ENCODE measurements around the gene FAH. TPM values are rescaled to one million over a fixed set of nuclear protein-coding genes. Genes with fewer than 3 reads are reported as not detected.

Gene FAH
- total and polyA plus RNA-seq, 2 donors from 2014 or later: 34.7 to 121 TPM

DNA sequence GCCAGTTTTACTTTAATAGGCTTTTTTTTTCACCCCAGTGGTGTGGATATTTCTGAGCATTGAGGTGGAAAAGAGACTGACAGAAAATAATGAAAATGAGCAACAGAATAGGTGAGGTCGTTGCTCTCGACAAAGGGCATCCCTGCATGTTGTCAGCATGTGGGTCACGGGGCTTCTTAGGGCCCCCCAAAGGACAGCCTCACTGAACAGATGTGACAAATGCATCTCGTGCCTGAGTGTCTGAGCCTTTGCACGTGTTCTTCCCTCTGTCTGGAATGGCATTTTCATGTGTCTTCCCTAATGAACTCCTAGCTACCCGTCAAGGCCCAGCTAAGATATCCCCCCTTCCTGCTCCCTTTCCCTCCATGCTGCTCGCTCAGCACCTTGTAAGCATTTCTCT, 31.8 kb downstream of the FAH start:
- peaks cover 0 to 64% (median 35%) of the 10 kb centered on the region in 3 donors for H3K36me3 ChIP-seq (ENCODE audit: control insufficient read depth in 2 of 3, insufficient read depth in 3 of 3, low read length in 3 of 3)
- intact Hi-C loops (cut with DNase I): no loop called here
- H3K4me1 ChIP-seq (ENCODE audit: control insufficient read depth in 2 of 3, insufficient read depth in 2 of 3, low read depth in 1 of 3, low read length in 3 of 3): no peaks in the 10 kb centered on the region
- DNase-seq (no peak), FAIRE-seq (no peak)
- no peaks in the 10 kb centered on the region for H3K9me3 ChIP-seq (ENCODE audit: control insufficient read depth in 2 of 3, insufficient read depth in 1 of 3, low read length in 3 of 3)
- H3K9ac ChIP-seq (ENCODE audit: low read length in 3 of 3): no peak overlapping the region
- no peak overlapping the region for H3K27ac ChIP-seq (ENCODE audit: low read depth in 2 of 2, low read length in 2 of 2)
- TF ChIP-seq, protein P1, sequence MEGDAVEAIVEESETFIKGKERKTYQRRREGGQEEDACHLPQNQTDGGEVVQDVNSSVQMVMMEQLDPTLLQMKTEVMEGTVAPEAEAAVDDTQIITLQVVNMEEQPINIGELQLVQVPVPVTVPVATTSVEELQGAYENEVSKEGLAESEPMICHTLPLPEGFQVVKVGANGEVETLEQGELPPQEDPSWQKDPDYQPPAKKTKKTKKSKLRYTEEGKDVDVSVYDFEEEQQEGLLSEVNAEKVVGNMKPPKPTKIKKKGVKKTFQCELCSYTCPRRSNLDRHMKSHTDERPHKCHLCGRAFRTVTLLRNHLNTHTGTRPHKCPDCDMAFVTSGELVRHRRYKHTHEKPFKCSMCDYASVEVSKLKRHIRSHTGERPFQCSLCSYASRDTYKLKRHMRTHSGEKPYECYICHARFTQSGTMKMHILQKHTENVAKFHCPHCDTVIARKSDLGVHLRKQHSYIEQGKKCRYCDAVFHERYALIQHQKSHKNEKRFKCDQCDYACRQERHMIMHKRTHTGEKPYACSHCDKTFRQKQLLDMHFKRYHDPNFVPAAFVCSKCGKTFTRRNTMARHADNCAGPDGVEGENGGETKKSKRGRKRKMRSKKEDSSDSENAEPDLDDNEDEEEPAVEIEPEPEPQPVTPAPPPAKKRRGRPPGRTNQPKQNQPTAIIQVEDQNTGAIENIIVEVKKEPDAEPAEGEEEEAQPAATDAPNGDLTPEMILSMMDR (IDR thresholded peaks at IDR 0.05; ENCODE audit: borderline replicate concordance, extremely low read depth, insufficient read depth): no peak
- no peak overlapping the region for H3K4me3 ChIP-seq (ENCODE audit: low read length in 3 of 3)
- no peaks in the 10 kb centered on the region for H3K27me3 ChIP-seq (ENCODE audit: control insufficient read depth, insufficient read depth, low read length)

DNA sequence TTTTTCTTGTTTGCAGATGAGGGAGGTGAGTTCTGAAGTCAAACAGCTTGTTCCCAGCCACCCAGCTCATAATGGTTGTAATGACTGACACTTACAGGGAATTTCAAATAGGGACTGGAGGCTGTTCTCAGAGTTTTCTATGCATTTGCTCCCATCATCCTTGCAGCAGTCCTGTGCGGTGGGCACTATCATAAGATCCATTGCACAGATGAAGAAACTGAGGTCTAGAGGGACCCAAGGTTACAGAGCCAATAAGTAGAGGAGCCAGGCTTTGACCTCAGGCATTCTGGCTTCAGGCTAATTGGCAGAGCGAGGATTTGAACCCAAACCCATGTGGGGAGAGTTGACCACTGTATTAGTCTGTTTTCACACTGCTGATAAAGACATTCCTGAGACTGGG, 32.4 kb downstream of the FAH start:
- Histone ChIP-seq H3K36me3 (ENCODE audit: control insufficient read depth in 2 of 3, insufficient read depth in 3 of 3, low read length in 3 of 3) (peaks cover 0 to 63% (median 29%) of the 10 kb centered on the region in 3 donors), H3K27me3 (ENCODE audit: control insufficient read depth, insufficient read depth, low read length) (no peaks in the 10 kb centered on the region), H3K9ac (ENCODE audit: low read length in 3 of 3) (no peak overlapping the region), H3K4me1 (ENCODE audit: control insufficient read depth in 2 of 3, insufficient read depth in 2 of 3, low read depth in 1 of 3, low read length in 3 of 3) (no peaks in the 10 kb centered on the region), H3K27ac (ENCODE audit: low read depth in 2 of 2, low read length in 2 of 2) (no peak overlapping the region), H3K4me3 (ENCODE audit: low read length in 3 of 3) (no peak overlapping the region), H3K9me3 (ENCODE audit: control insufficient read depth in 2 of 3, insufficient read depth in 1 of 3, low read length in 3 of 3) (no peaks in the 10 kb centered on the region)
- DNase-seq (no peak), FAIRE-seq (no peak)
- intact Hi-C loops (cut with DNase I): no loop called here
- TF ChIP-seq, protein P1 (IDR thresholded peaks at IDR 0.05; ENCODE audit: borderline replicate concordance, extremely low read depth, insufficient read depth): no peak

DNA sequence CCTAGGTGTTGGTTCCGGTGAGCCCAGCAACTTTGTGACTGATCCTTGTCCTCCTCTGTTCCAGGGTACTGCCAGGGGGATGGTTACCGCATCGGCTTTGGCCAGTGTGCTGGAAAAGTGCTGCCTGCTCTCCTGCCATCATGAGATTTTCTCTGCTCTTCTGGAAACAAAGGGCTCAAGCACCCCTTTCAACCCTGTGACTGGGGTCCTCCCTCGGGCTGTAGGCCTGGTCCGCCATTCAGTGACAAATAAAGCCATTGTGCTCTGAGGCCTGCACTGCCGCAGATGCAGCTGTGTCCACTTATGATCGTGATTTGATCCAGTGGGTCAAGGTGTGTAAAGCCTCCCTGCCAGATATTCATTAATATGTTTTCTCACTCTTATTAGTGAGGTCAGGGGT, 33.3 kb downstream of the FAH start:
- Histone ChIP-seq H3K27ac (ENCODE audit: low read depth in 2 of 2, low read length in 2 of 2) (no peak overlapping the region), H3K4me1 (ENCODE audit: control insufficient read depth in 2 of 3, insufficient read depth in 2 of 3, low read depth in 1 of 3, low read length in 3 of 3) (no peaks in the 10 kb centered on the region), H3K27me3 (ENCODE audit: control insufficient read depth, insufficient read depth, low read length) (no peaks in the 10 kb centered on the region), H3K4me3 (ENCODE audit: low read length in 3 of 3) (no peak overlapping the region), H3K36me3 (ENCODE audit: control insufficient read depth in 2 of 3, insufficient read depth in 3 of 3, low read length in 3 of 3) (peaks cover 0 to 54% (median 25%) of the 10 kb centered on the region in 3 donors), H3K9me3 (ENCODE audit: control insufficient read depth in 2 of 3, insufficient read depth in 1 of 3, low read length in 3 of 3) (no peaks in the 10 kb centered on the region), H3K9ac (ENCODE audit: low read length in 3 of 3) (no peak overlapping the region)
- DNase-seq (no peak), FAIRE-seq (no peak)
- intact Hi-C loops (cut with DNase I): no loop called here
- TF ChIP-seq, protein P1 (IDR thresholded peaks at IDR 0.05; ENCODE audit: borderline replicate concordance, extremely low read depth, insufficient read depth): no peak

DNA sequence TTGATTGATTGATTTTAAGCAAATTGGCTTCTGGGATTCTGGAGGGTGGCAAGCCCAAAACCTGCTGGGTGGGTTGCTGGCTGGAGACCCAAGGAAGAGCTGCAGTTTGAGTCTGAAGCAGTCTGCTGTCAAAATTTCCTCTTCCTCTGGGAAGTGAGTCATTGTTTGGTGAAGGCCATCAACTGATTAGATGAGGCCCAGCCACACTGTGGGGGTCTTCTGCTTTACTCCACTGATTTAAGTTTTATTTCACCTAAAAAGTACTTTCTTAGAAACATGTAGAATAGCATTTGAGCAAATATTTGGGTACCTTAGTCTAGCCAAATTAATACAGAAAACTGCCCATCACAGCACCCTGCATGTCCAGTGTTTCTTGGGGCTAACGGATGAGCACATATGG, 33.8 kb downstream of the FAH start:
- intact Hi-C loops (cut with DNase I): no loop called here
- Histone ChIP-seq H3K27ac (ENCODE audit: low read depth in 2 of 2, low read length in 2 of 2) (no peak overlapping the region), H3K4me1 (ENCODE audit: control insufficient read depth in 2 of 3, insufficient read depth in 2 of 3, low read depth in 1 of 3, low read length in 3 of 3) (no peaks in the 10 kb centered on the region), H3K4me3 (ENCODE audit: low read length in 3 of 3) (no peak overlapping the region), H3K9me3 (ENCODE audit: control insufficient read depth in 2 of 3, insufficient read depth in 1 of 3, low read length in 3 of 3) (no peaks in the 10 kb centered on the region), H3K9ac (ENCODE audit: low read length in 3 of 3) (no peak overlapping the region), H3K36me3 (ENCODE audit: control insufficient read depth in 2 of 3, insufficient read depth in 3 of 3, low read length in 3 of 3) (peaks cover 0 to 49% (median 22%) of the 10 kb centered on the region in 3 donors), H3K27me3 (ENCODE audit: control insufficient read depth, insufficient read depth, low read length) (no peaks in the 10 kb centered on the region)
- TF ChIP-seq, protein P1 (IDR thresholded peaks at IDR 0.05; ENCODE audit: borderline replicate concordance, extremely low read depth, insufficient read depth): no peak
- FAIRE-seq (no peak), DNase-seq (no peak)

All from kidney (tissue), 14 donors.